Body of pancreas (tissue), 4 donors: Measurements from ENCODE around the gene PACS2. TPM values are rescaled to one million over a fixed set of nuclear protein-coding genes. Genes with fewer than 3 reads are reported as not detected.

Experiments used
- ATAC-seq: fragments of 150-250 bp; one replicate; pipeline ENCODE4 v1.9.1; 2016
- DNase-seq, 4 donors: peaks; one replicate each; pipeline ENCODE4 v3.0.0-alpha.2; 2019
- H3K27ac ChIP-seq, 4 donors: fragments of 200-600 bp; sonication (generic); 1 replicate in 3 of 4; 2 replicates in 1 of 4; pipeline versions ENCODE4 v1.5.1 to v1.6.1; 2016 to 2019; ENCODE audit warnings: mild to moderate bottlenecking in 1 of 4, mixed read lengths in 1 of 4, moderate library complexity in 1 of 4
- H3K27me3 ChIP-seq, 2 donors: fragments of 200-600 bp; sonication (generic); one replicate each; pipeline ENCODE4 v1.6.0; 2016; ENCODE audit warnings: mild to moderate bottlenecking in 1 of 2
- H3K36me3 ChIP-seq, 2 donors: fragments of 200-600 bp; sonication (generic); replicated peaks in 1 of 2; 2 replicates each; pipeline ENCODE4 v1.5.1; 2016; ENCODE audit warnings: low read depth in 2 of 2; ENCODE audit not compliant: insufficient read depth in 1 of 2
- H3K4me1 ChIP-seq: fragments of 200-600 bp; sonication (generic); one replicate; pipeline ENCODE4 v1.6.0; 2016
- H3K4me3 ChIP-seq, 2 donors: fragments of 200-600 bp; sonication (generic); 1 replicate in 1 of 2; 2 replicates in 1 of 2; pipeline ENCODE4 v1.5.1; 2016 to 2019
- H3K9me3 ChIP-seq, 3 donors: fragments of 200-600 bp; sonication (generic); 1 replicate in 2 of 3; 2 replicates in 1 of 3; pipeline ENCODE4 v1.5.1; 2016
- CTCF ChIP-seq, 7 experiments: fragments of 450-650 bp in 4 of 7; fragments of 200-600 bp in 3 of 7; sonication (generic) in 3 of 7; IDR thresholded peaks; one replicate each; pipeline ENCODE4 v1.5.1; 2016 to 2019; ENCODE audit warnings: antibody characterized with exemption in 7 of 7
- POLR2A ChIP-seq, 3 donors: fragments of 450-650 bp; IDR thresholded peaks; one replicate each; pipeline ENCODE4 v1.6.1; 2016; ENCODE audit warnings: antibody characterized with exemption in 3 of 3, mild to moderate bottlenecking in 2 of 3
- WGBS, 2 donors: methylation state at CpG; one replicate each; pipeline ENCODE4 v1.1.5; 2017; 5-methylcytosine and 5-hydroxymethylcytosine counted together
- intact Hi-C: fragments of 100-400 bp; cut with DNase I; formaldehyde crosslinking; loops from one replicate; pipeline ENCODE4 v1.15.1; 2023
- total RNA-seq, 2 donors: library from RNA; depleted of rRNA; stranded (reverse); fragments of >200 nt; gene quantifications; one replicate each; pipeline ENCODE4 v1.1.0, GENCODE V29; 2016

Gene PACS2
- total RNA-seq, 2 donors from 2014 or later: 56.6 to 102 TPM

- no peaks in the 10 kb centered on the region for H3K9me3 ChIP-seq
- H3K27me3 ChIP-seq: no peaks in the 10 kb centered on the region
- TF ChIP-seq CTCF (IDR thresholded peaks at IDR 0.05) (no peak), POLR2A (IDR thresholded peaks at IDR 0.05) (no peak)
- DNase-seq (peak in 2 of 4 donors; percentile 32 to 48), ATAC-seq (no peak)
- WGBS, 2 donors: 29 to 49% methylated on average over 16 to 31 of the region's 48 CpGs
- intact Hi-C loops: no loop called here
- no peaks in the 10 kb centered on the region for H3K36me3 ChIP-seq
- H3K4me3 ChIP-seq: peak overlapping the region; percentile 43 to 61
- H3K4me1 ChIP-seq: peaks cover 51% of the 10 kb centered on the region
- peak overlapping the region; percentile 74 to 94 (median 86) for H3K27ac ChIP-seq
These were observed 914 bp upstream of the PACS2 start for GRCh38 chr14:105313381-105314286.

GRCh38 chr14:105315211-105315721, 718 bp downstream of the PACS2 start:
- intact Hi-C loops: no loop called here

DNA sequence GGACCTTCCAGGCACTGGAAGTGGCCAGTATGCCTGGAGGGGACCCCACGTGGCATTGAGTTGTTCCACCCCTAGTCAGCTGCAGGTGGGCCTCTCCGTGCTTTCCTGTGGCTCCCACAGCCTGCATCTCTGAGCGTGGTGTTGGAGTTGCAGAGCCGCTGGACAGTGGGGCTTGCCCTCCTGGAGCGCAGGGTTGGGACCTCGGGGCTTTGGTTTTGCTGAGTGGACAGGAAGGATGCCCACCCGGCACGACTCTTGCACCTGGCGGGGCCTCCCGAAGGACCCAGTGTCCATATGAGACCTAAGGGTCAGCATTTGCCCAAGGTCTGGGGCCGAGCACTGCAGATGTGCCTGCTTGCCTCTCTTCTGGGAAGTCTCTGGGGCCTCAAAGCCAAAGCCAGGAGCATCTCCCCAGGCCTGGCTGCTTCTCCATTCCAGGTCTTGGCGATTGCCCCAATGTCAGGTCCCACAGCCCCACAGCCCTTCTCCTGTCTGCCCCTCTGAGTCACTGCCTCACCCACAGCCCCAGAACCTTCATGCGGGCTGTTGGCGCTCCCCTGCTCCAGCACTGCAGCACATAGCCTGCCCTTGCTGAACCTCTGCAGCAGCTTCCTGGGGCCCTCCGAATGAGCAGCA, 1.5 kb downstream of the PACS2 start:
- TF ChIP-seq CTCF (IDR thresholded peaks at IDR 0.05) (no peak), POLR2A (IDR thresholded peaks at IDR 0.05) (no peak)
- Histone ChIP-seq H3K4me1 (peaks cover 44% of the 10 kb centered on the region), H3K9me3 (no peaks in the 10 kb centered on the region), H3K4me3 (no peak overlapping the region), H3K27ac (peak overlapping the region in 3 of 4 donors; percentile 56 to 72 (median 72)), H3K36me3 (no peaks in the 10 kb centered on the region), H3K27me3 (no peaks in the 10 kb centered on the region)
- WGBS, 2 donors: 26 to 48% methylated on average over 6 to 15 of the region's 15 CpGs
- intact Hi-C loops: no loop called here
- no peak for DNase-seq
- ATAC-seq: no peak

More at GRCh38 chr14:105315211-105315721, 718 bp downstream of the PACS2 start:
- ATAC-seq (peak; percentile 12), DNase-seq (peak; percentile 54 to 65 (median 60))
- Histone ChIP-seq H3K27ac (peak overlapping the region; percentile 56 to 72 (median 68)), H3K36me3 (no peaks in the 10 kb centered on the region), H3K4me1 (peaks cover 44% of the 10 kb centered on the region), H3K4me3 (peak overlapping the region; percentile 51 to 62), H3K9me3 (no peaks in the 10 kb centered on the region), H3K27me3 (no peaks in the 10 kb centered on the region)
- WGBS, 2 donors: 0% methylated on average over 18 to 53 of the region's 54 CpGs
- no peak for TF ChIP-seq CTCF (IDR thresholded peaks at IDR 0.05)
- peak in 1 of 3 donors; percentile 24 for TF ChIP-seq POLR2A (IDR thresholded peaks at IDR 0.05)

DNA sequence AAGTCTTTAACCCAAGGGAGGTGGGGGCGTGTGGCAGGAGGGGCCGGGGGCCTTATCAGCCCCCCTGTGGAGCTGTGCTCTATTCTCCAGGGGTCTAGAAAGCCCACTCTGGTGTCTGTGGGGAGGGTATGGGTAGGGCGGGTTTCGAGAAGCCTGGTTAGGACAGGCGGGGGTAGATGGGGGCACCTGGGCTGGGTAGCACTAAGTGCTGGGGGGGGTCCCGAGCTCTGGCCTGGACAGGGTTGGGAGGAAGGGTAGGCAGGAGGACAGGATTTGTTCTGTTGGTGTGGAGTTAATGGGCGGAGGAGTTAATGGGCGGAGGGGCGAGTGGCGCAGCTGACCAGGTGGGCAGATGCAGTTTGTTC, 2.0 kb downstream of the PACS2 start:
- no peak for TF ChIP-seq POLR2A (IDR thresholded peaks at IDR 0.05)
- TF ChIP-seq CTCF (IDR thresholded peaks at IDR 0.05): no peak
- Histone ChIP-seq H3K9me3 (no peaks in the 10 kb centered on the region), H3K4me1 (peaks cover 43% of the 10 kb centered on the region), H3K27ac (no peak overlapping the region), H3K36me3 (no peaks in the 10 kb centered on the region), H3K4me3 (no peak overlapping the region), H3K27me3 (no peaks in the 10 kb centered on the region)
- no peak for ATAC-seq
- WGBS, 2 donors: 77 to 79% methylated on average over 10 of the region's 10 CpGs
- DNase-seq: no peak
- intact Hi-C loops: no loop called here
